GM18858 (cell line): ENCODE measurements around the gene IQCN.

Source experiments
- ATAC-seq: cut with Tn5 transposase; IDR thresholded peaks from one replicate; pipeline ENCODE4 v1.9.1; 2021; ENCODE audit not compliant: unreplicated experiment

The IQCN gene

DNA sequence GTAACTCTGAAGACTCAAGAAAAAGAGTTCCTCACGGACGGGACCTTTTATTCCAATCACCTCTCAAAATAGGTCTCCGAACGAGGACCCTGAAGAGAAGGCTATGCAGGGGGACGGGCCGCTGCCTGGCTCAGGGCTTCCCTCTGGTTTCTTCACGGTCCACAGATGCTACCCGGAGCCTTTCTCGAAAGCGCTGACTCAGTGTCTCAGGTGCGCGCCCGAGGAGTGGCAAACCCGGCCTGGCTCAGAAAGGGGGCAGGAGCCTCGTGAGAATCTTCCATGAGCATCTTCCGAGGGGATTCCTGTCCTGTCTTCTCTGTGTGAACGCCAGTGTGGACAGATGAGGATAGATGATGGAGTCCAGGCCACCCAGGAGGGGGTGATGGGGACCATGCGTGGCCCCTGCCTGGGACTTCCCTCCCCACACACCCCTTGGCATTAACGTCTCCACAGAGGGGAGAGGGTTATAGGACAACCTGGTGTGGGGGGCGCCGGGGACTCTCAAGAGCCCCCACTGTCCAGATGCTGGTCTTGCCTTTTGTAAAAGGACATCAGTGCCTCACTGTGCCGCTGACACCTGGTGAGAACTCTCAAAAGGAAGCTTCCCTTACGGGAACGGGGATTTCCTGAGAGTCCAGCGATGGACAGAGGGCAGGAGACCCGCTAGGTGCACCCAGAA is 32.1 kb upstream of the IQCN start:
- ATAC-seq, result no peak

- ATAC-seq, result no peak
These were observed 30.4 kb upstream of the IQCN start for GRCh38 chr19:18304458-18305310.

DNA sequence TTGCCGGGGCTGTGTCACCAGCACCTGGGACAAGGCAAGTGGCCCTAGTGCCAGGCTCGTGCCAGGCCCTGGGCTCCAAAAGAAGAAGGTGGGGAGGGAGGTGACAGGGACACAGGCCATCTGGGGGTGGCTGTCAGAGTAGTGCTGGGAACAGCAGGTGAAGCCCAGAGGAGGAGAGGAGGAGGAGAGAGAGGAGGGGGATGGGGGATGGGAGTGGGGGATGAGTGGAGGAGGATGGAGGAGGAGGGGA is 29.9 kb upstream of the IQCN start:
- no peak for ATAC-seq

- ATAC-seq, result no peak
These were observed 27.5 kb upstream of the IQCN start for GRCh38 chr19:18301718-18302111.

DNA sequence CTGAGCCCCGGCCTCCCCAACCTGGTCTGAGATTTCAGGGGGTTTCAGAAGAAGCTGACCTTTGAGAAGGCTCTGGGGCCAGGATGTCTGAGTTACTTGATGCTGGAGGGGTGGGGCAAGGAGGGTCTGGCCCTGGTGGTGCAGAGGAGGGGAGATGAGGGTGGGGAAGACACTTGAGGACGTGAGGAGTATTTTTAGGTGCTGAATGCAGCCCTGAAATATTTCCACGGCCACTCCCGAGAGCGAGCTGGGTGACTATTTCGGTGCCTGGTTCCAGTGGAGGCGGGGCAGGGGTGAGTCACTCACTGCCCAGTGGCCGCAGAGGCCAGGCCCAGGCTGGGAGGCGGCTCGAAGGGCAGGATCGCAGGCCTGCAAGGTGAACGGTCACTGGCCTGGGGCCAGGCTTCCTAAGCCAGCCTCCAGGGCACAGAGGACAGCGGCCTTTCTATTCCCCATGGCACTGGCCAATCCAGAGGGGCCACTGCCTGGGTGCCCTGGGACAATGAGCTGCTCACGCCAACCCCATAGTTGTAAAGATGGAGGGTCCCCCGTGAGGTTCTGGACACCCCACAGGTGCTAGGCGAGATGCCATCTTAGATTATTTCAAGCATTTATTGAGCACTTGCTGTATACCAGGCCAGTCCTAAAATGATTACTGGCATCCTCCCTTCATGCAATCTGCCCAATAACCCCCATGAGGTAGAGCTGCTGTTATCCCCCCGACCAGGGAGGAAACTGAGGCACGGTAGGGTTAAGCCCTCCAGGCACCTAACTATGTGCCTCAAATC is 26.9 kb upstream of the IQCN start:
- ATAC-seq, result no peak

DNA sequence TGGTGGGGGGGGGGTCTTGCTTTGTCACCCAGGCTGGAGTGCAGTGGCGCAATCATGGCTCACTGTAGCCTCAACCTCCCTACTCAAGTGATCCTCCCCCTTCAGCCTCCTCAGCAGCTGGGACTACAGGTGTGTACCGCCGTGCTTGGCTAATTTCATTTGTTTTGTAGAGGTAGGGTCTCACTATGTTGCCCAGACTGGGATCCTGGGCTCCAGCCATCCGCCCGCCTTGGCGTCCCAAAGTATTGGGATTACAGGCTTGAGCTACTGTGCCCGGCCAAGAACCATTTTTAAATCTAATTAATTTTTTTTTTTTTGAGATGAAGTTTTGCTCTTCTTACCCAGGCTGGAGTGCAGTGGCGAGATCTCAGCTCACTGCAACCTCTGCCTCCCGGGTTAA is 25.4 kb upstream of the IQCN start:
- ATAC-seq, result no peak

DNA sequence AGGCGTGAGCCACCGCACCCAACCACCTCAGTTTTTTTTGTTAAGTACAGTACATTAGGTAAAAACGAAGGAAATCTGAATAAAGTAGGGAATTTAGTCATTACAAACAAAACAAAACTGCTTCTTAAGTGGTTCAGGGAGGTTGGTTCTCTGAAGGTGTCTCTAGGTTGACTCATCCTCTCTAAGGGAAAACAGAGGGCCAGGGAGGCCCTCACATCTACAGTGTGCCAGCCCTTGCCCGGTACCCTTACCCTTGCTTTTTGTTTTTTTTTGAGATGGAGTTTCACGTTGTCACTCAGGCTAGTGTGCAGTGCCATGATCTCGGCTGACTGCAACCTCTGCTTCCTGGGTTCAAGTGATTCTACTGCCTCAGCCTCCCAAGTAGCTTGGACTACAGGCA is 24.3 kb upstream of the IQCN start:
- ATAC-seq, result no peak

- no peak for ATAC-seq
These were observed 23.1 kb upstream of the IQCN start for GRCh38 chr19:18297308-18297707.

- no peak for ATAC-seq
These were observed 20.8 kb upstream of the IQCN start for GRCh38 chr19:18295034-18295451.

DNA sequence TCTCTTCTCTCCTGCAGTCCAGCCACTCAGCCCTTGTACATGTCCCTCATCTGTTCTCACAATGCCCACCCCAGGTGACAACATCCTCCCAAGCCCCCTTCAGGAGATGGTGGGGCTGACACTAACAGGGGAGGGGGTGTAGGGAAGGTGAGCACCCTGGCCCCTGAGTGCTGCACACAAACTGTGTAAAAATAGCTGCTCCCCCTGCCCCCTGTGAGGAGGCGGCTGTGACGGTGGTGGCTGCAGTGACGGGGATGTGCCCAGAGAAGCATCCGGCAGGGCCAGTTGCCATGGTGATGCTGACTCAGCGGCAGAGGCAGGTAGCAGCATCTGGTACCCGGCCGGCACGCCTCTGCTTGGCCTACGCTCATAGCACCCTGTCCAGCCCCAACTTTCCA is 20.2 kb upstream of the IQCN start:
- ATAC-seq, result no peak

- ATAC-seq, result no peak
These were observed 19.6 kb upstream of the IQCN start for GRCh38 chr19:18293642-18294466.

- no peak for ATAC-seq
These were observed 18.8 kb upstream of the IQCN start for GRCh38 chr19:18292810-18293641.

DNA sequence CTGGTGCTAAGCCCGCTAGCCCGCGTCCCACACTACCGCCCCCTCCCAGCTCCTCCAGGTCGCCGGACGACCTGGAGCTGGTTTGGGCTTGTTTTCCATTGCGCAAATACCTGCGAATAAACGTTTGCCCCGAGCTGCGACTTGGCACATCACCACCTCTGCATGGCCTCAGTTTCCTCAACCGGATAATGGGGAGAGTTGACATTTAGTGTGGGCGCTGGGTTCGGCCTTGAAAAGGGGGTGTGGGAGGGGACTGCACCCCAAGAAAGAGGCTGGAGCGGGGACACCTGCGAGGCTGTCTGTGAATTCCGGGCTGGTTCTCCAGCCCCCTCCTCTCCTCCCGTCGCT is 18.2 kb upstream of the IQCN start:
- no peak for ATAC-seq

- ATAC-seq, result no peak
These were observed 17.6 kb upstream of the IQCN start for GRCh38 chr19:18291590-18292461.

DNA sequence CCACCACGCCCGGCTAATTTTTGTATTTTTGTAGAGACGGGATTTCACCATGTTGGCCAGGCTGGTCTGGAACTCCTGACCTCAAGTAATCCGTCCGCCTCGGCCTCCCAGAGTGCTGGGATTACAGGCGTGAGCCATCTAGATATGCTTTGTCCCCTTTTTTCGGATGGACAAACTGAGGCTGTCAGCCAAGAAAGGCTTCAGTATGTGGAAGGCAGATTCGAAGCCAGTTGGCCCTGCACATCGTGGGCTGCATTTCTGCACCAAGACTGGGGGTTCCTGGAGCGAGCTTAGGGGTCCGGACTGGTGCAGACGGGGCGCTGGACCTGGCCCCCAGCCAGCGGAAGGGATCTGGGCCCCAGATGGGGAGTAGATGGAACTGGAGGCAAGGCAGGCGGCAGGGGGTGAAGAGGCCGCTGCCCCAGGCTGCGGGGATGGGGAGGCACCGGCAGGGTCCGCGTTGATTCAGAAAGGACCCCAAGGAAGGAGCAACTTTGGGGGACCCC is 16.8 kb upstream of the IQCN start:
- no peak for ATAC-seq

DNA sequence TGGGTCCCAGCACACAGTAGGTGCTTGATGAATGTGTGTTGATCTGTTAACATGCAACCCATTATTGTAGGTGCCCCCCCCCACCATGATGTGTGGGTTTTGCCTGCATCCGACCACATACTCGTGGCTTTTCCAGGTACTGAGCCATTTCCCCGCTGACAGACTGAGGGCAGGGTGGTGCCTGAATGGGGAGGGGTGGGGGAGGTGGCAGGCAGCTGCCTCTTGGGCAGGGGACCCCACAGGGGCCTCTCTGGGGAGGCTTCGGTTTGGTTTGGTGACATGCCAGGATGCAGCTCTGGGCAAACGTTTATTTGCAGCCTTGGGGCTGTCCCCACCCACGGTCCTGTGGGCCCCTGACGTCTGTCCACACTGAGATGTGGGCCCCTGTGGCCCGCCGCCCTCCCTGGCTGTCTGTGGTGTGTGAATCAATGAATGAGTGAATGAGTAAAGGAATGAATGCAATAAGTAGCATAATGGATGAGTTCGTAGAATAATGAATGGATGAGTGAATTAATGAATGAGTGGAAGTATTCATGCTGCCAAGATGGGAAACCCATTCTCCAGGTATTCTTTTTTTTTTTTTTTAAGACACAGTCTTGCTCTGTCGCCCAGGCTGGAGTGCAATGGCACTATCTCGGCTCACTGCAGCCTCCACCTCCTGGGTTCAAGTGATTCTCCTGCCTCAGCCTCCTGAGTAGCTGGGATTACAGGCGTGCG is 16.2 kb upstream of the IQCN start:
- ATAC-seq, result no peak

- ATAC-seq, result no peak
These were observed 15.4 kb upstream of the IQCN start for GRCh38 chr19:18289471-18290301.
